Hippocampal formation (tissue), 2 donors: Measurements from ENCODE around the gene WWOX.

ENCODE experiments used
- DNase-seq, 2 donors: peaks; one replicate each; lab custom pipeline; 2025; lab: John Stamatoyannopoulos, UW

The WWOX gene

DNA sequence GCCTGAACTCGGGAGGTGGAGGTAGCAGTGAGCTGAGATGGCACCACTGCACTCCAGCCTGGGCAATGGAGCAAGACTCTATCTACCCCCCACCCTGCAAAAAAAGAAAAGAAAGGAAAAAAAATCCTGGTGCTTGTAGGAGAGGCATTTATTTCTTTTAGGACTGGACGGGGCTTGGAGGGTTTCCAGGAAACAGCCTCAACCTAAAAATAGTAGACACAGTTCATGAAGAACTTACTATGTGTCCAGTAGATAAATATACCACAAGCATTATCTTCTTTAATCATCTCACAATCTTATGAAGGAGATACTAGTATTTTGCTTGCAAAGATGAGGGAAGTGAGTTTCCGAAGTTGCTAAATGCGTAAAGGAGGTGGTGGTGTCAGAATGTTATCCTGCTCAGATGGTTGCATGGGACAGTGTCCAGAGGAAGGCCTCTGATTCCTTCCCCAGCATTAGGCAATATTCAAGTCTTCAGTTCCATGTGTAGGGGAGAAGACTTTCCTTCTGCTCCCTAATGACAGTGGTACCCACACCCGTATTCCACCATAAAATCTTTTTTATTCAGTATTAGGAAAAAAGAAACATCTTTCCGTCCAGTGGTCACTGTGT is 263.2 kb downstream of the WWOX start:
- DNase-seq = no peak

DNA sequence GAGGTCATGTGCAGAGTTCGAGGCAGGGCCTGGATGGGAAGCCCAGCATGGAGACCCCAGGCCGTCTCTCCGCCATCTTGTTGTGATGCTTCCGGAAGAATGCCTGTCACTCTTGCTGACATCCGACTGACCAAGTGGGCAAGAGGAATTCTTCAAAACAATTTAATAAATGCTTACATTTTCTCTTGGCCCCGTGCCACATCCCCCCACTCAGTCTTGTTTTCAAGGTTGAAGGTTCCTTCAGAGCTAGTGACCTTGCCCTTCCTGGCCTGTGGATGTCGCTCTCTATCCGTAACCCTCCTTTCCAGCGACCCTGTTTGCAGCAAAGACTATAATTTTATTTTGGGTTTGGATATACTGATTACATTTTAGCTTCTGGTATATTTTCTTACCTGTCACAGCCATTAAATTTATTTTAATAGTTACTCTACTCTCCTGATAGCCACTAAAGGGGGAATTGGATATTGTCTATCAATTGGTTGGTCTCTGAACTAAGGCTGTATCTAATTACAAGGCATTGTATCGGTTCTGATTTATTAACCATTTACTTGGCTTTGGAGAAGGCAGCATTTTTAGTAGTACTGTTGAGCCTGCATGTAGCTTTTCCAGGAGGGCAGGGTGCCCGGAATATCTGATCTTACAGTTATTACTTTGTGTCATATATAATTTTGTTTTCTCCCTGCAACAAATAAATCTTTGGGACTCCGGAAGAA is 264.5 kb downstream of the WWOX start:
- no peak for DNase-seq

DNA sequence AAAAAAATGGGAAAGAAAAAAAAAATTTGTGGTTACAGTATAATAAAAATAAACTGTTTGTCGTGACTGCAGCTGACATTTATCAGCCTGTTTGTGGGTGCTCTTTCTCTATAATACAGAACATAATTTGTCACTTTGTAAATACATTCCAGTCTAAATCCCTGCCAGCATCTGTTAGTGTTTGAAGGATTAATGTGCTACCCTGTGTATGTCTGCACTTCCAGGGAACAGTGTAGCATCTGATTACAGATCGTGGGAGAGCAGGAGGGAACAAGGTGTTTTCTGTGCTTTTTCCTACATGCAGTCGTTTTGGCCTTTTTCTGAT is 265.1 kb downstream of the WWOX start:
- no peak for DNase-seq

DNA sequence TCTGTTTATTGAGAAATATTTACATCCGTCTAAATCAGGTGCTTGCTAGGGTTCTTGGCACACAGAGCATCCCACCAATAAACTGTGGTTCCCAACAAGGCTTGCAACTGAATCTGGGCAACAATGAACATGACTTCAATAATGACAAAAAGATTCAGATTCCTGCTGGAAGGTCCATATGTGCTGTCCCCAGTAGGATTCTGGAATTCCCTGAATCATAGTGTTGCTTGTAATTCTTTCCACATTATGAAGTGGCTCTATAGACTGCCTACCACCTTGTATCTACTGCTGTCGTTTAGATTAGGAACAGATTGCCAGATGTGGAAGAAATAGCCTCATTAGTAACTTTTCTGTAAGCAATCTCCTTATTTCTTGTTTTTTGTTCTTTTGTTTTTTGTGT is 265.9 kb downstream of the WWOX start:
- no peak for DNase-seq

DNA sequence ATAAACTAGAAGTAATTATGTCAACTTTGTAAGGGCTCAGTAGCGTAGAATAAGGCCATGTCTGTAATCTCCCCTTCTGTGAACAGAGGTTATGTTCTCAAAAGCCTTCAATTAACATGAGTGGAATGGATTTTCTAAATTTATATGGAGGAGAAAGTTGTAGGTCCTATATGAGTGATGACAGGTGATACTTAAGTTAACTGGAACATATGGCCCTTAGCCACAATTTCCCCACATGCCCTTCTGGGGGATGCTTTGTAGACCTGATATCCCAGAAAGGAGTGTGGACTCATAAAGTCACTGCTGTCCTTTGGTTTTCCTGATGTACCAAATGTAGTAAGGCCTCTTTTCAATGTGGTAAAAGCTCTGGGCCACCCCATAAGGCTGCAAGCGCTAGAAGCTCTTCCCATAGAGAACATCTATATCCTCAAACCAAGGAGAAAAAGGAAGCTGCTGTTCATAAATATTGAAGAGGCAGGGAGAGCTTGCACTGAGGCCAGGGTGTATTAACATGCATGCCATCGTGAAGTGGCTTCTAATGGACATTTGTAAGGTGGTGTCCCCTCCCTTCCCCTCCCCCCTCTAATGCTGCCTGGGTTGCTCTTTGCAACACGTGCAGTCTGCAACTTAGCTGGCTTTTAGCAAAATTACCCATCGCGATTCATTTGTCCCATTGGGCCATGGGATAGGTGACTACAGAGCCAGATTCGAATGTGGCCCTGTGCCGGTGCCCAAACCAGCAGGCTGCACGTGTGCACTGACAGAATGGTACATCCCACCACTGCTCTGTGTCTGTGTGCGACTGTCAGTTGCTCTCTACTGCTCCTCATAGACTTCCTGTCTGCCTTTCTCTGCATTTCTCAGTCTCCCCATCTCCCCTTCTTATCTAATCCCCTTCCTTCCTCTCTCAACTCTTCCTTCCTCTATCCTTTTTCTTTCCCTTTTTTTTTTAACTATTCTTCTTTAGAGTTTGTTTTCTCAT is 269.0 kb downstream of the WWOX start:
- DNase-seq = no peak

DNA sequence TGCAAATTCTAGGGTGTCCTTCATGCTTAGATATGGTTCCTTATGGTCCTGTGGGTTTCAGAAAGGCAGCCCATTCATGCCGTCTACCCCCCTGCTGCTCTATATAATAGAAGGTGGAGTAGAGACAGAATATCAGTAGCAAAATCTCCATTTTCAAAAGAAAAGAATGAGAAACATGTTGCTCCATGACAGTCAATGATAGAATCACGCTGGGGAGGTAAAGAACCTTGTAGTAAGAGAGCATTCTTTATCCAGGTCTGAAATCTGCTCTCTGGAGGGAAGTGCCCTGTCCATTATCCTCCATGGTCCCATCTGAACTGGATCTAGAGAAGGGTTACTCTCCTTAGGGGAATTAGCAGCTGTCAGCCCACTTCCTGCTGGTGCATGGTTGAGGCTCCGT is 272.8 kb downstream of the WWOX start:
- DNase-seq = no peak

DNA sequence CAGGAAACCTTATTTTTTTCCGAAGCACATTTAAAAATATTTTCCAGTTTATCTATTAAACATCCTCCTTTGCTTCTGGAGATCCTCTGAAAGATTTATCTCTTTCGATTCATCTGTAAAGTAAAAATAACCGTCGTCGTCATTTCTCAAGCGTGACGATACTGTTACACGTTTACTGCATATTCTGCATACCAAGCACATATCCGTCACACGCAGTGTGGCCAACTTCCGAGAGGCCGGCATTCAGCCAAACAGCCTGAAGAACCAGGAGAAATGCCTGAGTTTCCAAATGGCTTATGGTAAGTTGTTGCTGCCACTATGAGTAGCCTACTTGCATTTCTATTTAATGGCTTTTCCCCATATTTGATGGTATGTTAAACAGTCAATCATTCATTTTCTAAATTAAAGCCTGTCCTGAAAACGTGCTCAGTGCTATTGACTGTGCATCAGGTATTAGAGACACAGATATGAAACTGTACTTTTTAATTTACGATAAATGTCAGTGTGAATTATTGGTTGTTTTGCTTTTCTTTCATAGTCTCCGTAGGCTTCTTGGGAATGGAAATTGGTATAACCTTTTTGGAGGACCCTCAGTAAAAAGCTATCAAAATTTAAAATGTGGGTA is 275.7 kb downstream of the WWOX start:
- DNase-seq = no peak

DNA sequence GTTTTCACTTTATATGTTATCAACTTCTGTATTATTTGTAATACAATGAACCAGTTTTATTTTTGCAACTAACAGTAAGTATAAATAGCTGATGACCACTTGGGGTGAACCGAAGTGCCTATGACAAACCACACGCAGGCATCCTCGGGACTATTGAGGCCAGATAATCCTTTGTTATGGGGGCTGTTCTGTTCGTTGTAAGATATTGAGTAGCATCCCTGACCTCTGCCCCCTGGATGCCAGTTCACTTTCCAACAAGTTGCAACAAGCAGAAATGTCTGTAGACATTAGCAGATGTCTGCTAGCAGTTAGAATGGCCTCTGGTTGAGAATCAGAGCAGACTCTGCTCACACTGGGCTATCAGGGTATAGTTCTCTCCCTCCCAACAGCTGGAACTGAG is 277.0 kb downstream of the WWOX start:
- no peak for DNase-seq

DNA sequence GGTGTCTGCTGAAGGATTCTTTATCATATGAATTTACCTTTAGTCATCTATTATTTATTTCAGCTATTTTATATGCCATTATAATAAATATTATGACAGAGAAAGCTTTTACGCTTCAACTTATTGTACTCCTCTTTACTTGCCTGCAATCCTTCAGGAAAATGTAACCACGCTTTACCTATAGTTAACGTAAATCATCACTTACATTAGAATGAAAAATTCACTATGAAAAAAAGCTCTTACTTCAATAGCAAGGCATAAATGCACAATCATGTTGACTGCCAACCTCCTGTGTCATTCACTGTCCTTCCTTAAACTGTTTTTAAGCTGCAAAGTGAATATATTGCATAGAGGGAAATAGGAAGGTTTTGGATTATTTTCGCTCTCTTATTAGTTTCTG is 277.9 kb downstream of the WWOX start:
- no peak for DNase-seq

DNA sequence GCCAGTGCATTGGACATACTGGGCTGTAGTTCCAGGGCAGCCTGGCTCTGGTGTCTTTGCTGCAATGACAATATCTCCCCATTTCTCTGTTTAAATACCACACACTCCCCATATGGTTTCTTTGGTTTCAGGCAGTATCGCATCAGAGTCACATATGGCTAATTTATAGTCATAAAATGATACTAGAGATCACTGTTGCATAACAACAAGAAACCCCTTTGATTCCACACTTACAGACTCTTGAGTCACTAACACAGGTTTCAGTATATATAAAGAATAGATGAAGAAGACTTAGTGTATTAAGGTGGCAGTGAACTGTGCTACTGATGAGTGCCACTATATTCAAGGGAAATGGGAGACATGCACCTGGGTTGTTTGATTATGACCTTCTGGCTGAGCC is 281.6 kb downstream of the WWOX start:
- DNase-seq = no peak

DNA sequence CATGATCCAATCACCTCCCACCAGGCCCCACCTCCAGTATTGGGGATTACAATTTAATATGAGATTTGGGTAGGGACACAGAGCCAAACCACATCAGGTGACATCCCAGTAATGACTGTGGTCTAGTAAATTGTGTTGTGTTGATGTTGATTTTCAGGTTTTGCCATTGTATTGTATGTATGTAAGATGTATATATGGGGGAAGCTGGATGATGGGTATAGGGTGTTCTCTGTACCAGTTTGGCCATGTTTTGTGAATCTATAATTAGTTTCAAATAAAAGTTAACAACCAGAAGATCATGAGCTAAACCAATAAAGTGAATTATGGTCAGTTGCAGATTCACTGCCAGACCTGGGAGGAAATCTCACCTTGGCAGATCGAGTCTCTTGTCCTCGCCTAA is 283.7 kb downstream of the WWOX start:
- no peak for DNase-seq

DNA sequence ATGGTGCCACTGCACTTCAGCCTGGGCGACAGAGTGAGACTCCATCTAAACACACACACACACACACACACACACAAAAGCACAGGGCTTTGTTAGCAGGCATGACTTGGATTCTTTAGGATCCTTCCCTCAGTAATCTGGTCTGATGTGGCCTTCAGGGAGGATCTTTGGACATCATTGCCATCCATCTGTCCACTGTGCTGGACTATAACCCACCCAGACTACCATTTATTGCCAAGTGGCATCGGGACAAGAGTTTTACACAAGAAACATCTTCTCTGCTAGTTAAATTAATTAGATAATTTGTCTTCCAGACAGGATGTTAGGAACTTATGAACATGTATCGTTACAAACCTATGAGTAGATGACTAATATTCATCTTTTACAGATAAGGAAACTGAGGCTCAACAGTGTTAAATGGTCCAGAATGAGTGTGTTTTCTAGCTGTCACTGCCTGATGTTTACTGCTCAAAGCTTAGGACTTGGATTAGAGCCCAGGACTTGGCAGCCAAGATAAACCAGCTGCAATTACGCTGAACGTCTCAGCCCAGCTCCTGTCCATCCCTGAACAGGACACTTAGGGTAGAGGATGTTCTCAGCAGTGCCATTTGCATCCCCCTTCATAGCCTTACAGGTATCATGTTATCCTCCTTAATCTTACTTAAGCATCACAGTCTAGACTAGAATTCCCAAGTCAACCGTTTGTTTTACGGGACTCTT is 285.8 kb downstream of the WWOX start:
- DNase-seq = peak in 1 of 2 donors; percentile 26

DNA sequence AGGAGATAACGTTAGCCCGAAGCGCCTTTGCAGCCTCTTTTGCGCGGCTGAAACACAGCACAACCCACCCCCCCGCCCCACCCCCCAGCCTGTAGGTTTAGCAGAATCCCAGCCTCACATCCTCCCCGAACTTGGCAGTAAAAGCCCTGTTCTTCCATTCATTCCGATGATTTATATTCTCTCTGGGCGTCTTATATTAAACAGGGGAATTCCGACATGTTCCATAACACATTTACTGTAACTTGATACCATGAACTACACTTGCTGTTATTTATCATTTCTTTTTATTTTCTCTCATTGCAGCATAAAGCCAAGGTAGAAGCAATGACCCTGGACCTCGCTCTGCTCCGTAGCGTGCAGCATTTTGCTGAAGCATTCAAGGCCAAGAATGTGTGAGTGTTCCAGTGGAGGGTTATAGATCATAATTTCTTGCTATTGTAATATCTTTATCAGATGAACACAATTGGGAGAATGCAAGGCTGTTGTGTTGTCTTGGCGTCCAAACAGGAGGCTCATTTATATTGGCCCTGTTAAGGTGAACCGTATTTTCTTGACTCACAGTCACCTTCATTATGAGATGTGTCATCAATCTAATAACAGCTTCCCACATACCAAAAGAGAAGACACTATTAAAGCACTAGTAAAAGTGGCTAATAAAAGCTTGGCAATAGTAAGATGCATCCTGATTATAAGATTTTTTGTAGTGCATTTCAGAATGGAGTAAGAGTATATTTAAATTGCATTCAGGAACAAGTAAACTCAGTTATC is 287.3 kb downstream of the WWOX start:
- no peak for DNase-seq

DNA sequence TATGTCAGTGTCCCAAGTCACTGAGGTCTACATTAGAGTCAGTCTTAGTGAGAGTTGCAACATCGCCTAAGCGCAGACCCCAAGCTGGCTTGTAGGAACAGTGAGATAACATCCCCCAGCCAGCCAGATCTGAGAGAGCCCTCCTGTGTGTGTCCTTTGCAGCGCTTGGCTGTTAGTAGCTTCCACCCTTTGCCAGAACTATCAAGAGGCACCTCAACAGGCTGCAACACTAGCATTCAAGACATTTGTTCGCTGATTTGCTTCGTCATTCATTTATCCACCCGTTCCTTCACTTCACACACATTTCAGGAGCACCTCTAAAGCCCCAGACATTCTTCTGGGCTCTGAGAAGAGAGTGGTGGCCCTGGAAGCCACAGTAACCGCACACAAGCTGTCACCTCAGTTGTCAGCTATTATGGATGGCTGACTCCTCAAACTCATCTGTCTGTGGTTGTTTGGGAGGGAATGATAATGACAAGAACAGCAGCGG is 289.6 kb downstream of the WWOX start:
- DNase-seq = no peak

DNA sequence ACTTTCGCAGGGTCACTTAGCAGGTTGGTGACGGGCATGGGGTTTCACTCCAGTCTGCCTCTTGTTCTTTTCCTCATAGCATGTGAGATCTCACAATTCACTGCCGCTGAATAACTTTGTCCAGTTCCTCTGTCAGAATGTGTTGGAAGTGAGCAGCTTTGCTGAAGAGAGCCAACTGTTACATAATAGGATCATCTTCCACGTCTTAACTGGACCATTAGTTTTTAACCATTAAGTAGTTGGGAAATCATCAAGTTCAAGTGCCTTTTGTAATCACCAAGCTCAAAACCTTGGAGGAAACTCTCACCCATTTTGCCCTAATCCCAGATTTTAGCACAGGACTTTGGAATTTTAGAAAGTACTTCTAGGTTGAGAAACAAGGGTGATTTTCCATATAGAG is 290.6 kb downstream of the WWOX start:
- no peak for DNase-seq

DNA sequence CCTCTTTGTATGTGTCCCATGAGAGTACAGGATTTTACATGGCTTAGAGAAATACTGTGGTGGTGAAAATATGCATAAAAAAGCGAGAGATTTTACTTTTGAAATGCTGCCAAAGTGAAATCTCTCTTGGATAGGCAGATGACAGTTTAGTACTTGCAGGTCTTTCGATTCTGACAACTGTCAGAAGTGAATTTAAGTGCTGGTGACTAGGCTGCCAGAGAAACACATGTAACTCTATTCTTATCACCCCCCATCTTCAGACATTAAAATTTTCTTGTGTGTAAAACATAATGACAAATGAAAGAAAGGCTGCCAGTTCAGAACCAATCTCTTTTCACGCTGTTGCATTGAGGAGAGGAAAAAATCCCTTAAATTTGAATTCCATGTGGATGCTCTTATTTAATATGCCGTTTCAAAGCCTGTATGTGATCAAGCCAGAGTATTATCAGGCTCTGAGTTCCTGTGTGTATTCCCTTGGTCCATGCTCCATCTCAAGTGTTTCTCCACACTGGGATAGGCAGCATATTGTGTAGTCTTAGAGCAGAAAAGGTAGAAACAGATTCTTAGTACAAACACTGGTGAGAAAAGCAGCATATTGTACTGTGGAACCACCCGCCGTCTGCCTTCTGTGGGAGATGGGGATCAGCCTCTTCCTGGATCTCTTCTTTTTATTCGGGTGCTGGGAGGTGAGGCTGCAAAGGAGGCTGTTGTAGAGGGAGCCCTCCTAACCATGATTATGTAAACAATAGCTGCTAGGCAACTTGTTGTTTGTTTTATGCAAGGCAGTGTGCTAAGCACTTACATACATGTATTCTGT is 291.3 kb downstream of the WWOX start:
- no peak for DNase-seq

DNA sequence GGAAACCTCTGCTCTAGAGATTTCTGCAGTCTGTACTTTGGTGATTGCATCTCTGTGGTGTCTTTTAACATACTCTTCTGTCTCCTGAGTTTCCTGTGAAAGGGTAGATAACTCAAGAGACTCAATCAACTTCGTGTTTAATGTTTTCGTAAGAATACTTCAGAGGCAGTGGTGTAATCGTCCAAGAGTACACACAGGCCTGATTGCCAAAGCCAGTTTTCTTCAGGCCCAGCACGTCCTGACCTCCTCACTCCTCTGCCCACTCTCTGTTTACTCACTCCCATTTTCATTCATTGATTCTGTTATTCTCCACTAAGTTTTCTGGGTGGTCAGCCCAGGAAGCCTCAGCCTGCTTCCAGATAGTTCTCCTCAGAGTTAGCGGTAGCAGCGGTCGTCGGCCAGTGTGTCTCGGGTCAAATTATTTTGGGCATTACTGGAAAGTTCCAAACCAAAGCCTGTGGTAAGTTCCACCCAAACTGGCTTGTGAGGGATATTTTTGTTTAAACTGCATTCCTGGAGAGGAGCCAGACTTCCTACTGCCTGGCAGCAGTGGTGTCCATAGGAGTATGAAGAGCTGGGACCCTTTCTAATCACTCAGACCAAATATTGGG is 293.2 kb downstream of the WWOX start:
- no peak for DNase-seq

DNA sequence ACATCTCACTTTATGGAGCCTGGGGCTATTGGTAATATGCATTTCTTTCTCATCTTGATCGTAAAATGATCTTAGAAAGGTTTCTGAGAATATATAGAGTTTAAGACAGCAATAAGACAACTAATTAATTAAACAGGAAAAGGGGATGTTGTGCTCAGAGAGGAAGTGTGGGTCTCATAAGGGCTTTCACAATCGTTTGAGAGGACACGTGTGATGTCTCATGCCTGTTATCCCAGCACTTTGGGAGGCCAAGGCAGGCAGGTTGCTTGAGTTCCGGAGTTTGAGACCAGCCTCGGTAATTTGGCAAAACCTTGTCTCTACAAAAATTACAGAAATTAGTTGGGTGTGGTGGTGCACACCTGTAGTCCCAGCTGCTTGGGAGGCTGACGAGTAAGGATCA is 295.6 kb downstream of the WWOX start:
- DNase-seq = no peak

DNA sequence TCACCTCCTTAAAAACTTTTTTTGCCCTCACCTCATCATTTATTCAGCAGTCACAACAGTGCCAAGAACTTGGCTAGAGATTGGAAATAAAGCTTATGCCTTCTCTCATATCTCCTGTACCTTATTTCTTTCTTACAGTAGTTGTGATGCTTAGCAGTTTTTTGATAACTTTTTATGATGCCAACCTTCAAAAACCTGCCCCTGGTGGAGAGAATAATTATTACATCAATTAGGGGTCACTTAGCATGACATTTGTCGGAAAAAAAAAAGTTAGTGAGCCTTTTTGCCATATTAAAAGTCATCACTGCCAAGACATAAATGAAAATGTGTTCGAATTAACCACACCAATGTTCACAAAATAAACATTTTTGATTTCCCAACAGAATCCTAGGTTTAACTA is 296.6 kb downstream of the WWOX start:
- no peak for DNase-seq

DNA sequence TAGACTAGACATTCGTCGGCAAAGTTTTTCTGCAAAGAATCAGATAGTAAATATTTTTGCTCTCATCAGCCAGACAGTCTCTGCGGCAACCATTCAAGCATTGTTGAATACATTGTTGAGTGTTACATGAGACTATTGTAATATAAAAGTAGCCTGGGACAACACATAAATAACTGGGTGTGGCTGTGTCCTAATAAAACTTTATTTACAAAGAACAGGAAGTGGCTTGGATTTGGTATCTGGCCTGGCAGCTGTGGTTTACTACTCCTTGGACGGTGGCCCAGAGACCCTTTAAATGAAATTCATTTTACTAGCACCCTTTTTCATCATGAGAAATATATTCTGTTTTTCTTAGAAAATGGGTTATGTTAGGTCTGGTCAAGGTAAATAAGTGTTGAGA is 297.2 kb downstream of the WWOX start:
- DNase-seq = no peak
